Esophagus squamous epithelium (tissue), 4 donors: Measurements from ENCODE around the gene CD320.

Experiments used
- POLR2A ChIP-seq, 4 donors: fragments of 450-650 bp; IDR thresholded peaks; one replicate each; pipeline ENCODE4 v1.6.1; 2017; ENCODE audit warnings: antibody characterized with exemption in 4 of 4, mild to moderate bottlenecking in 4 of 4, moderate library complexity in 3 of 4
- TF ChIP-seq, protein P1 (sequence below), 6 experiments: fragments of 450-650 bp in 4 of 6; fragments of 200-600 bp in 2 of 6; sonication (generic) in 2 of 6; IDR thresholded peaks; one replicate each; pipeline ENCODE4 v1.5.1; 2016 to 2019; ENCODE audit warnings: antibody characterized with exemption in 6 of 6, mild to moderate bottlenecking in 4 of 6, moderate library complexity in 4 of 6

DNA sequence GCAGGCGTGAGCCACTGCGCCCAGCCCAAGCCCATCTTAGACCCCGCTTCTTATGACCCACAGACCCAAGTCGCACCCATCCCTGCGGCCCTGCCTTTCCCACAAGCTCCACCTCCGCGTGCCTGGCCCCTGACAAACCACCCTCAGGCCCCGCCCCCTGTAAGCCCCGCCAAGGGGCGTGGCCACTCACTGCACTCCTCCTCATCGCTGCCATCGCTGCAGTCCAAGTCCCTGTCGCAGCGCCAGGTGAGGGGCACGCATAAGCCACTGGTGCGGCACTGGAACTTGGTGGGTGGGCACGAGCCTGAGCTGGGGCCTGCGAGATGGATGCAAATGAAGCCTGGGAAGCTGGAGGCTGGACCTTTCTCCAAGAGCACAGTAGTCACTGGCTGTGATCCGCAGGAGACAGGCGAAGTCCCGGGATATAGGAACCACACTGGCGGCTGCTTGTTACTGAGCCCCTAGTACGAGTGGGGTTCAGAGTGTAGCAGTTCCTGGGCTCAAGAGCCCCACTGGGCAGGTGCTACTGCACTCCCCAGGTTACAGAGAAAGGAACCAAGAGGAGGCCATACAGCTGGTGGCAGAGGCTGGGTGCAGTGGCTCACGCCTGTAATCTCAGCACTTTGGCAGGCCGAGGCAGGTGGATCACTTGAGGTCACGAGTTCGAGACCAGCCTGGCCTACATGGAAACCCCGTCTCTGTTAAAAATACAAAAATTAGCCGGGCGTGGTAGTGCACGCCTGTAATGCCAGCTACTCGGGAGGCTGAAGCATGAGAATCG, 3.1 kb downstream of the CD320 start:
- TF ChIP-seq, protein P1, sequence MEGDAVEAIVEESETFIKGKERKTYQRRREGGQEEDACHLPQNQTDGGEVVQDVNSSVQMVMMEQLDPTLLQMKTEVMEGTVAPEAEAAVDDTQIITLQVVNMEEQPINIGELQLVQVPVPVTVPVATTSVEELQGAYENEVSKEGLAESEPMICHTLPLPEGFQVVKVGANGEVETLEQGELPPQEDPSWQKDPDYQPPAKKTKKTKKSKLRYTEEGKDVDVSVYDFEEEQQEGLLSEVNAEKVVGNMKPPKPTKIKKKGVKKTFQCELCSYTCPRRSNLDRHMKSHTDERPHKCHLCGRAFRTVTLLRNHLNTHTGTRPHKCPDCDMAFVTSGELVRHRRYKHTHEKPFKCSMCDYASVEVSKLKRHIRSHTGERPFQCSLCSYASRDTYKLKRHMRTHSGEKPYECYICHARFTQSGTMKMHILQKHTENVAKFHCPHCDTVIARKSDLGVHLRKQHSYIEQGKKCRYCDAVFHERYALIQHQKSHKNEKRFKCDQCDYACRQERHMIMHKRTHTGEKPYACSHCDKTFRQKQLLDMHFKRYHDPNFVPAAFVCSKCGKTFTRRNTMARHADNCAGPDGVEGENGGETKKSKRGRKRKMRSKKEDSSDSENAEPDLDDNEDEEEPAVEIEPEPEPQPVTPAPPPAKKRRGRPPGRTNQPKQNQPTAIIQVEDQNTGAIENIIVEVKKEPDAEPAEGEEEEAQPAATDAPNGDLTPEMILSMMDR (IDR thresholded peaks at IDR 0.05): no peak
- TF ChIP-seq POLR2A (IDR thresholded peaks at IDR 0.05): no peak
